CD4-positive, alpha-beta T cell treated with Interferon gamma for 1 hour (primary cell): Measurements from ENCODE around the gene EIF1AD.
A peak's percentile ranks its signal among the peaks of the same experiment; 100 is the strongest.
"Not testable (repeated sequence)": the region's sequence is repeated elsewhere in the genome, so short reads cannot be mapped to it uniquely, and the experiment has no call there.

Experiments used
- DNase-seq: peaks from one replicate; pipeline ENCODE4 v3.0.0-alpha.2; 2020

EIF1AD gene

GRCh38 chr11:66020618-66021357 is 18.8 kb upstream of the EIF1AD start:
- DNase-seq = peak; percentile 70

GRCh38 chr11:66020212-66020611 is 18.3 kb upstream of the EIF1AD start:
- no peak for DNase-seq

GRCh38 chr11:66017321-66017720 is 15.4 kb upstream of the EIF1AD start:
- no peak for DNase-seq

GRCh38 chr11:66016793-66017177 is 14.8 kb upstream of the EIF1AD start:
- DNase-seq = no peak

- no peak for DNase-seq
Observed at GRCh38 chr11:66015936-66016792, 14.2 kb upstream of the EIF1AD start.

- DNase-seq = no peak
Observed at GRCh38 chr11:66015454-66015881, 13.5 kb upstream of the EIF1AD start.

GRCh38 chr11:66014804-66015453 is 13.0 kb upstream of the EIF1AD start:
- DNase-seq = no peak

- DNase-seq = no peak
Observed at GRCh38 chr11:66013762-66014100, 11.8 kb upstream of the EIF1AD start.

GRCh38 chr11:66012946-66013761 is 11.2 kb upstream of the EIF1AD start:
- peak; percentile 56 for DNase-seq

GRCh38 chr11:66012371-66012945 is 10.5 kb upstream of the EIF1AD start:
- DNase-seq = no peak

- no peak for DNase-seq
Observed at GRCh38 chr11:66011785-66012303, 9.9 kb upstream of the EIF1AD start, which contains the start of gene CST6. Gene CST6 (plus strand): TSS chr11:66012008. CDS start chr11:66012045, 37 bp downstream.

- DNase-seq = no peak
Observed at GRCh38 chr11:66011239-66011784, 9.4 kb upstream of the EIF1AD start.

GRCh38 chr11:66010036-66010435 is 8.1 kb upstream of the EIF1AD start:
- DNase-seq = not testable (repeated sequence)

- DNase-seq = no peak
Observed at GRCh38 chr11:66008468-66009101, 6.6 kb upstream of the EIF1AD start.

- DNase-seq = no peak
Observed at GRCh38 chr11:66008095-66008467, 6.1 kb upstream of the EIF1AD start.

- DNase-seq = no peak
Observed at GRCh38 chr11:66007201-66007634, 5.3 kb upstream of the EIF1AD start.

- DNase-seq = no peak
Observed at GRCh38 chr11:66006891-66007176, 4.9 kb upstream of the EIF1AD start.

- DNase-seq = no peak
Observed at GRCh38 chr11:66006134-66006890, 4.4 kb upstream of the EIF1AD start.

- no peak for DNase-seq
Observed at GRCh38 chr11:66004186-66004585, 2.2 kb upstream of the EIF1AD start.

GRCh38 chr11:66003291-66003690 is 1.3 kb upstream of the EIF1AD start:
- no peak for DNase-seq
